Stomach (tissue), 9 donors: ENCODE results near the gene TMCC1. TPM values are rescaled to one million over a fixed set of nuclear protein-coding genes. Genes with fewer than 3 reads are reported as not detected.
A peak's percentile ranks its signal among the peaks of the same experiment; 100 is the strongest.
"Not testable (repeated sequence)": the region's sequence is repeated elsewhere in the genome, so short reads cannot be mapped to it uniquely, and the experiment has no call there.

Experiments used
- DNase-seq, 2 donors: peaks; one replicate each; pipeline versions ENCODE4 v3.0.0 to v3.0.0-alpha.2; 2013 to 2019
- H3K27ac ChIP-seq, 5 donors: fragments of 200-600 bp in 4 of 5; sonication (generic) in 4 of 5; one replicate each; pipeline ENCODE4 v1.5.1; 2013 to 2019; ENCODE audit warnings: mild to moderate bottlenecking in 1 of 5, moderate library complexity in 1 of 5
- H3K27me3 ChIP-seq, 3 donors: fragments of 200-600 bp; sonication (generic); one replicate each; pipeline ENCODE4 v1.5.1; 2017 to 2019; ENCODE audit warnings: mixed run types in 1 of 3
- H3K36me3 ChIP-seq, 4 donors: fragments of 200-600 bp; sonication (generic); 1 replicate in 3 of 4; 2 replicates in 1 of 4; pipeline ENCODE4 v1.5.1; 2016 to 2019
- H3K4me1 ChIP-seq, 4 donors: fragments of 200-600 bp; sonication (generic); one replicate each; pipeline ENCODE4 v1.5.1; 2016 to 2019
- H3K4me3 ChIP-seq, 4 donors: fragments of 200-600 bp; sonication (generic) in 3 of 4; one replicate each; pipeline ENCODE4 v1.5.1; 2016 to 2019; ENCODE audit warnings: mild to moderate bottlenecking in 1 of 4
- H3K9me3 ChIP-seq, 4 donors: fragments of 200-600 bp; sonication (generic); one replicate each; pipeline ENCODE4 v1.5.1; 2016 to 2019
- CTCF ChIP-seq, 7 experiments: fragments of 450-650 bp in 4 of 7; fragments of 200-600 bp in 3 of 7; sonication (generic) in 3 of 7; IDR thresholded peaks; one replicate each; pipeline ENCODE4 v1.5.1; 2016 to 2019; ENCODE audit warnings: antibody characterized with exemption in 7 of 7, control low read depth in 2 of 7, mild to moderate bottlenecking in 1 of 7
- EP300 ChIP-seq: sonication (generic); formaldehyde crosslinking; IDR thresholded peaks from one replicate; pipeline ENCODE4 v1.6.1; 2017; ENCODE audit warnings: antibody characterized with exemption
- POLR2A ChIP-seq, 4 donors: fragments of 450-650 bp; IDR thresholded peaks; one replicate each; pipeline ENCODE4 v1.6.1; 2016; ENCODE audit warnings: antibody characterized with exemption in 4 of 4, control low read depth in 2 of 4, mild to moderate bottlenecking in 1 of 4, moderate library complexity in 1 of 4
- POLR2AphosphoS5 ChIP-seq, 3 donors: sonication (generic); formaldehyde crosslinking; IDR thresholded peaks; one replicate each; pipeline ENCODE4 v1.6.1; 2016; ENCODE audit warnings: antibody characterized with exemption in 3 of 3
- WGBS, 5 donors: extraction: QIAGEN DNeasy Blood & Tissue Kit in 3 of 5; methylation state at CpG; one replicate each; pipeline versions ENCODE4 v1.1.5 to v1.1.7; 2013 to 2018; 5-methylcytosine and 5-hydroxymethylcytosine counted together
- intact Hi-C: fragments of 100-400 bp; cut with DNase I; formaldehyde crosslinking; loops from one replicate; pipeline ENCODE4 v1.15.1; 2023; ENCODE audit warnings: low total_unique reads
- polyA plus RNA-seq, 3 donors: library from polyadenylated mRNA; stranded (reverse); fragments of 200-250 nt; gene quantifications; one replicate each; pipeline ENCODE4 v1.2.3, GENCODE V29; 2013
- total RNA-seq, 5 donors: library from RNA; depleted of rRNA; stranded (reverse); fragments of >200 nt; gene quantifications; one replicate each; pipeline versions ENCODE4 v1.1.0 to v1.2.3, GENCODE V29; 2014 to 2016
- donor health status: healthy with polysubstance abuse.
- donor health status: Bipolar disorder and iron deficiency.
- donor health status: healthy.

Gene TMCC1
- total and polyA plus RNA-seq, 8 donors: 5.0 to 26.6 (median 9.3) TPM

GRCh38 chr3:129612534-129613366 lies 280.8 kb downstream of the TMCC1 start:
- peaks cover 55 to 86% (median 59%) of the 10 kb centered on the region in 4 donors for H3K4me1 ChIP-seq
- H3K27ac ChIP-seq: peak overlapping the region in 4 of 5 donors; percentile 22 to 65 (median 42)
- intact Hi-C loops: no loop called here
- 69 to 80% (median 74%) methylated on average over 14 to 16 of the region's 16 CpGs for WGBS, 5 donors
- no peak overlapping the region for H3K4me3 ChIP-seq
- TF ChIP-seq POLR2A (IDR thresholded peaks at IDR 0.05): no peak
- no peak for TF ChIP-seq EP300
- TF ChIP-seq POLR2AphosphoS5 (IDR thresholded peaks at IDR 0.05): no peak
- no peak for TF ChIP-seq CTCF (IDR thresholded peaks at IDR 0.05)
- DNase-seq: peak in 1 of 2 donors; percentile 51
- no peaks in the 10 kb centered on the region for H3K27me3 ChIP-seq
- no peaks in the 10 kb centered on the region for H3K9me3 ChIP-seq
- H3K36me3 ChIP-seq: no peaks in the 10 kb centered on the region

- H3K4me3 ChIP-seq: no peak overlapping the region
- no peaks in the 10 kb centered on the region for H3K27me3 ChIP-seq
- DNase-seq: peak in 1 of 2 donors; percentile 58
- 42 to 63% (median 56%) methylated on average over 17 to 25 of the region's 25 CpGs for whole genome bisulfite sequencing, 5 donors
- TF ChIP-seq POLR2A (IDR thresholded peaks at IDR 0.05): no peak
- TF ChIP-seq POLR2AphosphoS5 (IDR thresholded peaks at IDR 0.05): no peak
- no peak for TF ChIP-seq CTCF (IDR thresholded peaks at IDR 0.05)
- no peak for TF ChIP-seq EP300
- no peaks in the 10 kb centered on the region for H3K9me3 ChIP-seq
- peaks cover 60 to 86% (median 66%) of the 10 kb centered on the region in 4 donors for H3K4me1 ChIP-seq
- peak overlapping the region; percentile 9 to 65 (median 24) for H3K27ac ChIP-seq
- intact Hi-C loops: no loop called here
- no peaks in the 10 kb centered on the region for H3K36me3 ChIP-seq
Observed at GRCh38 chr3:129611812-129612533, 281.5 kb downstream of the TMCC1 start.

GRCh38 chr3:129611446-129611800 lies 282.1 kb downstream of the TMCC1 start:
- Histone ChIP-seq H3K4me3 (no peak overlapping the region), H3K9me3 (no peaks in the 10 kb centered on the region), H3K27me3 (no peaks in the 10 kb centered on the region), H3K27ac (peak overlapping the region in 4 of 5 donors; percentile 22 to 65 (median 34)), H3K36me3 (no peaks in the 10 kb centered on the region), H3K4me1 (peaks cover 59 to 82% (median 64%) of the 10 kb centered on the region in 4 donors)
- WGBS, 5 donors: 79 to 94% (median 91%) methylated on average over 4 to 9 of the region's 9 CpGs
- no peak for DNase-seq
- TF ChIP-seq CTCF (IDR thresholded peaks at IDR 0.05): no peak
- no peak for TF ChIP-seq POLR2A (IDR thresholded peaks at IDR 0.05)
- TF ChIP-seq POLR2AphosphoS5 (IDR thresholded peaks at IDR 0.05): no peak
- TF ChIP-seq EP300: no peak
- intact Hi-C loops: no loop called here

- H3K36me3 ChIP-seq, H3K4me3 ChIP-seq, H3K27me3 ChIP-seq, H3K9me3 ChIP-seq, intact Hi-C loops, DNase-seq: not testable (repeated sequence)
- 82 to 93% (median 92%) methylated on average over 11 of the region's 11 CpGs for WGBS, 5 donors
- peak overlapping the region in 2 of 5 donors; percentile 22 to 43 for H3K27ac ChIP-seq
- peaks cover 58 to 82% (median 63%) of the 10 kb centered on the region in 4 donors for H3K4me1 ChIP-seq
Observed at GRCh38 chr3:129610794-129611445, 282.6 kb downstream of the TMCC1 start.
